GM12873 (cell line): ENCODE results near the gene TDRKH.

Experiments used
- CTCF ChIP-seq: IDR thresholded peaks from 2 replicates; pipeline ENCODE4 v1.5.1; 2012; ENCODE audit warnings: low read depth, mild to moderate bottlenecking, moderate library complexity, low read length, control low read depth; ENCODE audit not compliant: insufficient read depth; ENCODE audit errors: missing control alignments

Gene TDRKH

GRCh38 chr1:151807131-151807530, 16.8 kb upstream of the TDRKH start:
- TF ChIP-seq CTCF: no peak

- no peak for TF ChIP-seq CTCF
These were observed 15.9 kb upstream of the TDRKH start for GRCh38 chr1:151806170-151806569.

GRCh38 chr1:151805066-151805820, 14.9 kb upstream of the TDRKH start, which contains the start of gene LINGO4:
LINGO4 (minus strand) TSS chr1:151805419; CDS start chr1:151802704, 2,715 bp downstream.
- TF ChIP-seq CTCF: no peak

GRCh38 chr1:151803915-151804314, 13.6 kb upstream of the TDRKH start:
- TF ChIP-seq CTCF: no peak

GRCh38 chr1:151803164-151803563, 12.9 kb upstream of the TDRKH start:
- TF ChIP-seq CTCF: no peak

GRCh38 chr1:151802372-151802771, 12.1 kb upstream of the TDRKH start:
- no peak for TF ChIP-seq CTCF

- no peak for TF ChIP-seq CTCF
These were observed 11.5 kb upstream of the TDRKH start for GRCh38 chr1:151801846-151802245.
